HEK293T (cell line): Measurements from ENCODE around the gene SYNE4.

Experiments used
- CTCF ChIA-PET: fragments of 350-600 bp; formaldehyde crosslinking; extraction: SDS; loops from one replicate; lab custom pipeline; 2021; ENCODE audit warnings: antibody characterized with exemption, inconsistent platforms; lab: Yijun Ruan, JAX
- POLR2A ChIA-PET: fragments of 350-600 bp; formaldehyde crosslinking; extraction: SDS; loops from one replicate; lab custom pipeline; 2020; ENCODE audit warnings: antibody characterized with exemption, inconsistent platforms; lab: Yijun Ruan, JAX
- DNase-seq: peaks from one replicate; pipeline ENCODE4 v3.0.0; 2012; ENCODE audit warnings: mixed read lengths; ENCODE audit errors: extremely low spot score
- ARNT ChIP-seq: fragments of 450-650 bp; IDR thresholded peaks from 2 replicates; pipeline ENCODE4 v1.6.1; 2017; ENCODE audit warnings: mild to moderate bottlenecking
- BHLHE40 ChIP-seq: fragments of 450-650 bp; IDR thresholded peaks from 2 replicates; pipeline ENCODE4 v1.6.1; 2016; ENCODE audit warnings: mild to moderate bottlenecking, moderate library complexity, borderline replicate concordance
- CTBP1 ChIP-seq: fragments of 450-650 bp; IDR thresholded peaks from 2 replicates; pipeline ENCODE4 v1.6.1; 2016; ENCODE audit warnings: borderline replicate concordance
- ELF4 ChIP-seq: fragments of 450-650 bp; IDR thresholded peaks from 2 replicates; pipeline ENCODE4 v1.6.1; 2017; ENCODE audit warnings: antibody characterized with exemption
- FOXA1 ChIP-seq: fragments of 450-650 bp; IDR thresholded peaks from 2 replicates; pipeline ENCODE4 v1.6.1; 2016; ENCODE audit warnings: mild to moderate bottlenecking
- FOXK2 ChIP-seq: fragments of 450-650 bp; IDR thresholded peaks from 2 replicates; pipeline ENCODE4 v1.6.1; 2016; ENCODE audit warnings: mild to moderate bottlenecking
- FOXM1 ChIP-seq: fragments of 450-650 bp; IDR thresholded peaks from 2 replicates; pipeline ENCODE4 v1.6.1; 2017; ENCODE audit warnings: mild to moderate bottlenecking, borderline replicate concordance
- HDGF ChIP-seq: fragments of 450-650 bp; IDR thresholded peaks from 2 replicates; pipeline ENCODE4 v1.6.1; 2017; ENCODE audit warnings: antibody characterized with exemption, borderline replicate concordance
- L3MBTL2 ChIP-seq: fragments of 450-650 bp; conservative IDR thresholded peaks from 2 replicates; pipeline ENCODE4 v1.6.1; 2016; ENCODE audit warnings: mild to moderate bottlenecking
- LEF1 ChIP-seq: fragments of 450-650 bp; IDR thresholded peaks from 2 replicates; pipeline ENCODE4 v1.6.1; 2017; ENCODE audit warnings: mild to moderate bottlenecking, borderline replicate concordance
- NFRKB ChIP-seq: fragments of 450-650 bp; IDR thresholded peaks from 2 replicates; pipeline ENCODE4 v1.6.1; 2016; ENCODE audit warnings: mild to moderate bottlenecking, moderate library complexity
- PKNOX1 ChIP-seq: fragments of 450-650 bp; IDR thresholded peaks from 2 replicates; pipeline ENCODE4 v1.6.1; 2016
- SP1 ChIP-seq: fragments of 450-650 bp; IDR thresholded peaks from 2 replicates; pipeline ENCODE4 v1.6.1; 2017
- SUZ12 ChIP-seq: fragments of 450-650 bp; IDR thresholded peaks from 2 replicates; pipeline ENCODE4 v1.6.1; 2016; ENCODE audit warnings: mild to moderate bottlenecking
- TARDBP ChIP-seq: fragments of 450-650 bp; IDR thresholded peaks from 2 replicates; pipeline ENCODE4 v1.6.1; 2016
- ZNF384 ChIP-seq: fragments of 450-650 bp; IDR thresholded peaks from 2 replicates; pipeline ENCODE4 v1.6.1; 2016

SYNE4 gene

GRCh38 chr19:35991731-35992450, 16.7 kb downstream of the SYNE4 start:
- DNase-seq, result no peak
- TF ChIP-seq ELF4 (no peak), ARNT (no peak), ZNF384 (no peak), SP1 (no peak), FOXA1 (no peak), SUZ12 (no peak), PKNOX1 (no peak), NFRKB (no peak), TARDBP (no peak), CTBP1 (no peak), FOXM1 (no peak), L3MBTL2 (no peak), LEF1 (no peak), HDGF (no peak), BHLHE40 (no peak)
- ChIA-PET POLR2A (interaction anchor here (1.3 kb wide), 1 partner anchor 62 kb away, joined by 4 read pairs; the partner anchor contains the start of gene THAP8), CTCF (interaction anchor here (0.5 kb wide), 1 partner anchor 108 kb away, joined by 4 read pairs; no protein-coding TSS in a partner anchor)

- no peak for TF ChIP-seq SP1
- TF ChIP-seq ZNF384, result no peak
- TF ChIP-seq SUZ12, result no peak
- DNase-seq, result no peak
- CTCF ChIA-PET, result interaction anchor here (0.5 to 0.6 kb wide), 2 partner anchors 65 to 107 kb away, joined by 3 to 4 read pairs; no protein-coding TSS in a partner anchor
- POLR2A ChIA-PET, result interaction anchor here (1.3 kb wide), 1 partner anchor 63 kb away, joined by 4 read pairs; the partner anchor contains the start of gene THAP8
These were observed 17.6 kb downstream of the SYNE4 start for GRCh38 chr19:35990771-35991730.

GRCh38 chr19:35990156-35990555, 18.5 kb downstream of the SYNE4 start:
- no peak for TF ChIP-seq LEF1
- no peak for TF ChIP-seq PKNOX1
- no peak for TF ChIP-seq FOXM1
- DNase-seq, result no peak
- ChIA-PET POLR2A (no interaction called here), CTCF (no interaction called here)

- ChIA-PET POLR2A (no interaction called here), CTCF (no interaction called here)
- no peak for DNase-seq
- TF ChIP-seq SUZ12, result no peak
- TF ChIP-seq ELF4, result no peak
- TF ChIP-seq L3MBTL2, result no peak
- no peak for TF ChIP-seq NFRKB
- TF ChIP-seq FOXK2, result no peak
- TF ChIP-seq TARDBP, result no peak
These were observed 19.8 kb downstream of the SYNE4 start for GRCh38 chr19:35988824-35989223.

- ChIA-PET CTCF (no interaction called here), POLR2A (interaction anchor here (1.0 kb wide), 2 partner anchors 8 to 50 kb away, joined by 3 read pairs; no protein-coding TSS in a partner anchor)
- TF ChIP-seq FOXM1, result no peak
- TF ChIP-seq FOXK2, result no peak
- TF ChIP-seq ARNT, result no peak
- no peak for DNase-seq
These were observed 21.1 kb downstream of the SYNE4 start for GRCh38 chr19:35987571-35987896.

GRCh38 chr19:35986664-35987570, 21.7 kb downstream of the SYNE4 start:
- ChIA-PET POLR2A (interaction anchor here (1.0 kb wide), 2 partner anchors 9 to 50 kb away, joined by 3 read pairs; no protein-coding TSS in a partner anchor), CTCF (no interaction called here)
- peak; percentile 57 for DNase-seq

More at GRCh38 chr19:35986664-35987570, 21.7 kb downstream of the SYNE4 start:
- no peak for TF ChIP-seq NFRKB
- no peak for TF ChIP-seq PKNOX1
- no peak for TF ChIP-seq ELF4
- no peak for TF ChIP-seq FOXA1
- TF ChIP-seq FOXM1, result no peak
- no peak for TF ChIP-seq ARNT
- no peak for TF ChIP-seq BHLHE40
- no peak for TF ChIP-seq HDGF
- TF ChIP-seq SP1, result no peak
- no peak for TF ChIP-seq SUZ12
- no peak for TF ChIP-seq FOXK2
- no peak for TF ChIP-seq CTBP1
- TF ChIP-seq ZNF384, result no peak
- no peak for TF ChIP-seq L3MBTL2
- no peak for TF ChIP-seq TARDBP
- no peak for TF ChIP-seq LEF1
